Mammary epithelial cell (primary cell): ENCODE data around the gene LRFN5.

Source experiments
- CTCF ChIP-seq, 2 donors: IDR thresholded peaks in 1 of 2; conservative IDR thresholded peaks in 1 of 2; 2 replicates each; pipeline ENCODE4 v1.5.1; 2011 to 2012; ENCODE audit warnings: inconsistent platforms in 2 of 2, low read length in 2 of 2, mild to moderate bottlenecking in 2 of 2, control low read depth in 1 of 2, low read depth in 1 of 2; ENCODE audit not compliant: insufficient read depth in 1 of 2; ENCODE audit errors: extremely low read depth in 1 of 2
- EZH2 ChIP-seq: IDR thresholded peaks from 2 replicates; pipeline ENCODE4 v1.6.1; 2012; ENCODE audit warnings: low read length, inconsistent platforms, borderline replicate concordance

- TF ChIP-seq CTCF (conservative IDR thresholded peaks at IDR 0.05 in 1 of 2, IDR thresholded peaks at IDR 0.05 in 1 of 2; ENCODE audit: extremely low read depth in 1 of 2, insufficient read depth in 1 of 2, low read depth in 1 of 2, low read length in 2 of 2) (no peak), EZH2 (no peak)
Measured at GRCh38 chr14:41641690-41642089, 35.0 kb downstream of the LRFN5 start.
